Hindlimb muscle (tissue), 1 donor: ENCODE results near the gene CXCL12. TPM values are rescaled to one million over a fixed set of nuclear protein-coding genes. Genes with fewer than 3 reads are reported as not detected.

Source experiments
- DNase-seq: peaks from one replicate; pipeline ENCODE4 v3.0.0-alpha.2; 2013
- polyA plus RNA-seq: library from polyadenylated mRNA; unstranded; fragments of 120-200 nt; gene quantifications from one replicate; pipeline ENCODE4 v1.2.1, GENCODE V29; 2013; ENCODE audit not compliant: insufficient read length

CXCL12 gene
- polyA plus RNA-seq, 1 donor = 201 TPM

DNA sequence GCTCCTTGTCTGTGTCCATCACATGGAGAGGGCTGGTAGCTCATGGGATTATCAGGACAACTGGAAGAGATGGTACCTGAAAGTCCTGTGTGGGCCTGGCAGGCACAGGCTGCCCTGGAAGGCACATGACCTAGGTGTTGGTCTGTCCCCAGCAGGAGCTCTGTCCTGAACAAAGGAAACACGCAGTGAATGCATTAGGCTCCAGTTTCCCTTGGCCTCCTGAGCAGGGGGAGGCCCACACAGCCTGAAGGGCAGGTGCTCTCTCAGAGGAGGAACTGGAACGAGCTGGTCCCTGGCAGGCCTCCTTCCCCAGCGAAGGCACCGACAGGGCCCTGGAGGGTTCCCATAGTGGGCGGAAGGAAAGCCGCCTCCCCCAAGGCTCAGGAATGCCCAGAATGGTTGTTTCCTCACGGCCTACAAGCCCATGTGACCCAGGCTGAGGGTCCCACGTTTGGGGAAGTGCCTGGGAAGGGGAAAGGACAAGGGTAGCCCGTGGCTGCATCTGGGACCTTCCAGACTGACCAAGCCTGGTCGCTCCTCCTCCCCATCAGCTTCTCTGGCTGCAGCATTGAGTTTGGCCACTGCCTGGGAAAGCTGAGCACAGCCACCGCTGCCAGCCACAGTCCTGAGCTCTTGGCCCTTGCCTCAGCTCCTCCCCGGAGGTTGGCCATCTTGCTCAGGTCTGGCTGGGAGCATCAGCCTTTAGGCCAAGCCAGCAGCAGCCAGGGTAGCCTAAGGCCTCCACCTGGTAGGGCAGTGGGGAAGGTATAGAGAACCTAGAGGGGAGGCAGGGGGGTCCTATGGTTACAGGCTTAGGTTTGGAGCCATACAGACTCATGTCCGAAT, 21.8 kb downstream of the CXCL12 start:
- no peak for DNase-seq

DNA sequence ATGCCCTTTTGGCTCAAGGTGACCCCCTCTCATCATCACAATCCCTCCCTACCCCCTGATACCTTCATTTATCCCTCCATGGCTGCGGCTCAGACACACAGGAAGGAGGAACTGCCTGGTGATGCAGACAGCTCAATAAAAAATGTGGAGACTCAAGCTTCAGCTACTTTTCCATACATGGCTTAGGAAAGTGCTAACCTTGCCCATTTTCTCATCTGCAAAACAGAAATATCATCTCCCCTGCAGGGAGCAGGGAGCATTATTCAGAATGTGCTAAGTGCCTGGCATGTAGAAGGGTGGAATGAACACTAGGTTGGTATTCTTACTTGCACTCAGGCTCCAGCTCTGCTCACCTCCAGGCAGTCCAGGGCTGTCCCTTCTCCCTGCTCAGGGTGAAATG, 23.8 kb downstream of the CXCL12 start:
- no peak for DNase-seq

- DNase-seq = no peak
These were observed 26.7 kb downstream of the CXCL12 start for GRCh38 chr10:44358080-44358771.

GRCh38 chr10:44357023-44357540, 27.8 kb downstream of the CXCL12 start:
- no peak for DNase-seq

DNA sequence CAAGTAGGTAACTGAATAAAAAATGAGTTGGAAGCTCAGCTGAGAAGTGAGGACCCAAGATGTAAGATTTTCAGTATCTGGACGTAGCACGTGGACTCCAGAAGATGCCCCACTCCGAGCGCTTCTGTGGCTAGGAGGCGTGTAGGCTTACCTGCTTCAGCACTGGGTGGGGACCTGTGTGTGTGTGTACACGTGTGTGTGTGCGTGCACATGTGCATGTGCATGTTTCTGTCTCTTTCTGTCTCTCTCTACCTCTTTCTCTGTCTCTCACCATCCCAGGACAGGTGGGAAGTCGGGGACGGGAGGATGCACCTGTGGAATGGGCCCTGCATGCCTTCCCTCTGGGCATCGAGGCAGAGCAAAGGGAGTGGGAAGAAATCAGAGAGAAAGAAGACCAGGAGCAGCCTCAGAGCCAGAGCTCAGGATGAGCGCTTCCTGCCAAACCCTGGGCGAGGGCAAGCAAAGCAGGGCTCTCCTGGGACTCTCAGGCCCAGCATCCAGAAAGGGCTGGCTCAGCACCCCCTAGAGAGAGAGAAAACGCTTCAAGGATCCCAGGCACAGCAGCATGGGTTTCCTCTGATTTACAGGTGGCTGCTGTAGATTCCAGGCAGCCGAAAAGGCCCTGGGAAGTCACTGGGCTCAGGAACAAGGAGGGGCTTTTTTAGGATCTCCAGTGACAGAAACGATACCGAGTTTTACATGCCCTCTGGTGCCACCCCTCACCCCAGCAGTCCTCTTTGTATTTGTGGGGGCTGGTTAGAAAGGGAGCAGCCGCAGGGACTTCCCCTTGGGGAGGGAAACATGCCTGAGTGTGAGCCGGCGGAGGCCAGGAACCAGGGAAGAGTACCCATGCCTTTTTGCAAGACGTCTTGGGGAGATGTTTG, 28.5 kb downstream of the CXCL12 start:
- no peak for DNase-seq

DNA sequence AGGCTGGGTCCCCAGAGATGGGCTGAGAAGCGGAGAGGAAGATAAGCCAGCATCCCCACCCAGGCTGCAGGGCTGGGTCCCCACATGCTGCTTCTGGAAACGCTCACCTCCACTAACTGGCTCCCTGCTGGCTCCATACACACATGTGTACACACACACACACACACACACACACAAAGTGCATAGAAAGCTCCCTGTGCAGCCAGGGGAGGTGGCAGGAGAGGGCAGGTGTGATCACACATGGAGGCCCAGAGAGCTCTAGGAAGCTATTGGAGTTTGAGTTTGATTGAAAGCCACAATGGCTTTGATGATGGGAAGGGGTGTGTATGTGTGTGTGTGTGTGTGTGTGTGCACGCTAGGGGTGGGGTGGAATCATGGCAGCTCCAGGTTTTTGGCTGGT, 29.3 kb downstream of the CXCL12 start:
- DNase-seq = no peak

DNA sequence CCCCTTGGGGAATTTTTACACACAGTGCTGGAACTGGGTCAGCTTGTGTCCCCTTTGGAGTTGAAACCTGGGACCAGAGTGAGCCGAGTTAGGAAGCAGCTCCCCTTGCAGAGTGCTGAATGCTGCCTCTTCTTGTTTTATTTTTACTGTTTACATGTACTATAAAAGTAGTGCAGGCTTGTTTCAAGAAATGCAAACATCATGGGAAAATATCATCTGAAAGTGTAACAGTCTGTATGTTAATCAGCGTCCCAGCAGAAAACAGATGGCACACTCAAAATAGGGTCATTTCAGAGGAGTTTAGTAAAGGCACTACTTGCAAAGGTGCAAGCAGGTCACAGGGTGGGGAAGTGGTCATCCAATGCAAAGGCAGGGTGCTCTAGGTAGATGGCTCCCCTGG, 30.1 kb downstream of the CXCL12 start:
- no peak for DNase-seq

GRCh38 chr10:44353721-44354120, 31.2 kb downstream of the CXCL12 start:
- no peak for DNase-seq

DNA sequence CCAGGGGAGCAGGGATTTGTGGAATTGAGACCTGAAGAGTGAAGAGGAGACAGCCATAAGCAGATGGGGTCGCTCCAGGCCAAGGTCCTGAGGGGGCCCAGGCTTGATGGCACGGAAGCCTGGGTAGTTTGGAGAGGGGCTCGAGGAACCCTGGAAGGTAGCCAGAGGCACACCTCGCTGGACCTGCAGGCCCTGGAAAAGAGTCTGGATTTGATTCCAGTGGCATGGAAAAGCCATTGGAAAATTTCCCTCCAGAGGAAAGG, 31.8 kb downstream of the CXCL12 start:
- DNase-seq = no peak

DNA sequence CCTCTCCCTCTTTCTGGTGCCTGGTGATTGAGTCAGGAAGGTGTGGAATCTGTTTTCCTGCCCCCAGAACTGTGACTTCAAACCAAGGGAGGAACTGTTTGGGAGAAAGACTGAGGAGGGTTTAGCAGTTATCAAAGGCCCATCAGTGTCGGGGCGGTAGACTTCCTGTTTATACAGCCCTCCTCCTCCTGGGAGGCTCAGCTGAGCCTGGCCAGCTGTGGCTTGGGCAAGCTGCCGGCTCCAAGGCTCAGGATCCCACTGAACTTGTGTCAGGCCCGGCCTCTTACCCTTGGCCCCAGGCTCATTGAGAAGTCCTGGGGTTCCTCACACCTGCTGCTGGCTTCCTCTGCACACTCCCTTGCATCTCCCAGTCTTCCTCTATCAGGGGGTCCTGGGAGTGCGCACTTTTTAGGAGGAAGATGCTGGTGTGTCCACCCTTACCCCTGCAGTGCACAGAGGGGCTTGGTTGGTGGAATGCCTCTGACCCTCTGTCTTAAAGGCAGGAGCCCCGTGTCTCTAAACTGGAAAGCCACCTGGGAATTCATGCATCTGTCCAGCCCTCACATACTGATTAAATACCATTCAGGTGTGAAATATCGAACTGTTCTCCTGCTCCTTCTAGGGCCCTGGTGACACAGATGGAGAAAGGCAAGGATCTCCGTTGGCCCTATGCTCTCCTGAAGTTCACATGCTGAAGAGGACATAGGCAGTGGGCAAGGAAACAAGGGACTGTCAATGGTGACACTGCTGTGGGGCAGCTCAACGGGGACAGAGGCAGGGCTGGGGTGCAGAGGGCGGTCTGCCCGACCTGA, 32.4 kb downstream of the CXCL12 start:
- peak; percentile 63 for DNase-seq

DNA sequence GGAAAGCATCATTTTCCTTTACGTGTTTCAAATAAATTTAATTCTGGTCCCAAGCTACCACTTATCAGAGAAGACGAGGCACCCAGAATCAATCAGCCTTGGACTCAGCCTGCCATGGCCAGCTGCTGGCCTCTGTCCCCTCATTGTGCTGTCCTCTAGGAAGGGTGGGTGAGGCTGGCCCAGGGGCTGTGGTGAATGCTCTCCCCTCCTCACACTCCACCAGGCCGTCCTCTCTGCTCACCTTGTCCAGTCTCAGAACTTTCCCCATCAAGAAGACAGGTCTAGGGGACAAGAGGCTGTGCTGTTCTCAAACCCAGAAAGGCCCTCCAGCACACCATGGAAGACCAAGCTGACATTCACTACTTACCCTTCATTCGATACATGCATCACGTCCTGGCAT, 36.4 kb downstream of the CXCL12 start:
- DNase-seq = no peak

DNA sequence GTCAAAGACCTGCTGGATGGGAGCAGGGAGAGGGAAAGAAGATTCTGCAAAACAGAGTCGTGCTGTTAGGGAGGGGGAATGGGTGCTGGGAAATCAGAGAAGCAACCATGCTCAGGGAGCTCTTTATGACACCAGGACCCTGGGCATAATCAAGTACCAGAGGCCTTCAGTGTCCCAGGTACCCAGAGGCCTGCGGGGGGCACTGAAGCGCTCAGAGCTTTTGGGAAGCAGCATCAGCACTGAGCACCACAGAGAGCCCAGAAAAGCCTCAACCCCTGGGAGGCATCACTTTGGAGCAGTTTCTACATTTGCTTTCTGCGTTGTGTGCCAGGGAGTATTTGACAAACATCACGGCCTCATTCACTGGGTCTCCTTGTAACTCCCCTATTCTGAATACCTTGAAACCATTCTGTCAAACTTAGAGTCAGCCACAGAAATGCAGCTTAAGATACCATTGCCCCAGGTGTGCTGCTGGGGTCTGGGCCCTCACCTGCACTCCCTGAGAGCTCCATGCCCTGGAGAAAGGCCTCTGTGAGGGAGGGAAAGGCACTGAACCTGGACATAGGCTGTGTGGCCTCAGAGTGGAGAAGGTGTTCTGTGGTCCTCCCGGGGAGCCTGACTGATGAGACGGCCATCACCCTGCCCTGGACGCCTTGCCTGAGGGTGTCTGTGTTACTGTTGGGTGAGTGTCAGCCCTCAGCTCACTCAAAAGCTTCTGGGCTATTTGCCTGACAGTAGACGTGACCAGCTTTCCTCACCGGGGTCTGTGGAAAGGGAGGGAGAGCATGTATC, 37.1 kb downstream of the CXCL12 start:
- DNase-seq = no peak

GRCh38 chr10:44344727-44345126, 40.2 kb downstream of the CXCL12 start:
- no peak for DNase-seq

DNA sequence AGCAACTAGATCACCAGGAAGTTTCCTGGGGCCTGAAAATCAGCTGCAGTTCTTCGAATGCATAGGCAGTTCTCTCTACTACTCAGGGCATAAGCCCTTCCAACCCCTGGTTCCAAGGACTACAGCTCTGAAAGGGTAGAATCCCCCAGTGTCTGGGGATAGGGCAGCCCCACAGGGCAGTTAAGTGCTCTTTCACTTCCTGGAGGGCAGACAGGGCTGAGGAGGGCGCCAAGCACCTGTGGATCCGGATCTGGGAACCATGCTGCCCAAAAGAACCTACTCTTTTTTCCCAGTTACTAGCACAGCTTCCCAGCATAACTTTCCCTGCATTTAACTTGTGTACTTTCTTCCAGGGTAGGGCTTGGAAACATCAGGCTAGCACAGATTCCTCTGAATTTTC, 41.1 kb downstream of the CXCL12 start:
- no peak for DNase-seq

GRCh38 chr10:44341886-44342285, 43.0 kb downstream of the CXCL12 start:
- DNase-seq = no peak

- DNase-seq = no peak
These were observed 44.3 kb downstream of the CXCL12 start for GRCh38 chr10:44340557-44340956.

GRCh38 chr10:44339218-44339617, 45.7 kb downstream of the CXCL12 start:
- DNase-seq = no peak

DNA sequence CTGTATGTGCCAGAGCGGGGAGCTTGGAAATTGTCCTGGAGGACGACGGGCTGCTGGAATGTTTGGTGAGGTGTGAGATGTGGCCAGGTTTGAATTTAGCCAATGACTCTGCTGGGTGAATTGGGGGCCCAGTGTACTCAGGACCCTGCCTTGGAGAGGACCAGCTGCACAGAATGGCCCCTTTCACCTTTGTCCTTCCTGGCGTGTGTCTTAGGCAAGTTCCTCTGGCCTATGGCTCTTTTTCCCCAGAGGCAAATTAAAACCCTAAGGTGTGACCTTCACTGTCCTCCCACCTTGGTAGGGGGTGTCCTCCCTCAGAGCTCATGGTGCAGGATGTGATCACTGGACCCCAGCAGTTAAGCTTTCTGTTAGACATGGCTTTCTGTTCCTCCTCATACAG, 47.8 kb downstream of the CXCL12 start:
- DNase-seq = no peak

- DNase-seq = no peak
These were observed 49.4 kb downstream of the CXCL12 start for GRCh38 chr10:44335330-44336021.

GRCh38 chr10:44334621-44335184, 50.2 kb downstream of the CXCL12 start:
- DNase-seq = no peak
